Hematopoietic multipotent progenitor cell (in vitro differentiated cells): Measurements from ENCODE around the gene SUPT6H. TPM values are rescaled to one million over a fixed set of nuclear protein-coding genes. Genes with fewer than 3 reads are reported as not detected.
A peak's percentile ranks its signal among the peaks of the same experiment; 100 is the strongest.
"Not testable (repeated sequence)": the region's sequence is repeated elsewhere in the genome, so short reads cannot be mapped to it uniquely, and the experiment has no call there.

Experiments
- DNase-seq, 3 donors: peaks; one replicate each; pipeline ENCODE4 v3.0.0-alpha.2; 2011 to 2015; ENCODE audit warnings: low read depth in 2 of 3, low spot score in 2 of 3
- total RNA-seq: library from RNA; depleted of rRNA; stranded (reverse); fragments of >200 nt; gene quantifications from one replicate; pipeline ENCODE4 v1.2.3, GENCODE V29; 2012

The SUPT6H gene
- total RNA-seq, 1 donor, result 61.9 TPM

DNA sequence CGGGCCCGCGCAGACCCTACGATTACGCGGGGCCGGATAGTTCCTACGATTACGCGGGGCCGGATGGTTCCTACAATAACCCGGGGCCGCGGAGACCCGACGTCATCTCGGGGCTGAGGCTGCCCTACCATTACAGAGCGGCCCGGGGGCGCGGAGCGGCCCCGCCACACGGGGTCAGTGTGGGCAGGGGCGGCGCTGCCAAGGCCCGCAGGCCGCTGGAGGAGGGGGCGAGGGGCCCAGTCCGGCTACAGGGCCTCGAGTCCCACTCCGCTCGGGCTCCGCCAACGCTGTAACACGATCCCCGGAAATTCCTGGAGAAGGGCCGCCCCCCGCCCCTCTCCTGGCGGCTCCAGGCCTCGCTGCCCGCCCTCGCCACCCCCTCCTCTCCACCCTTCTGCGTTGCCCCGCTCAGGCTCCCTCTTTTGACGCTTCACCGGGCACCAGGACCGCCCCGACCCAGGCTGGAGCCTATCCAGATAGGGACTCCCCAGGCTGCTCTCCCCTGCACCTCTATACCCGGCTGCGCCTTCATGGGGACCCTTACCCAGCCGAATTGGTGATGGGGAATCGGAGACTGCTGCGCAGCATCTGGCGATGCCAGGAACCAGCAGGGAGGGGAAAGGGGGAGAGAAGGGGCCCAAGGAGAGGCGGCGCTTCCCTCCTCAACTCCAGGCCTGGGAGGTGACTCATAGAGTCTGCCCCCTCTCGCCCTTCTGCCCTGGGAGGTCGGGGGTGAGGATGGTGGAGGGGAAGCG lies 55.8 kb downstream of the SUPT6H start, which contains the start of gene RAB34:
RAB34 (minus strand) TSS at position 291 of the 755 bp plus-strand sequence. CDS start 602 bp downstream, outside the sequence.
- peak in 2 of 3 donors; percentile 79 to 84 for DNase-seq

DNA sequence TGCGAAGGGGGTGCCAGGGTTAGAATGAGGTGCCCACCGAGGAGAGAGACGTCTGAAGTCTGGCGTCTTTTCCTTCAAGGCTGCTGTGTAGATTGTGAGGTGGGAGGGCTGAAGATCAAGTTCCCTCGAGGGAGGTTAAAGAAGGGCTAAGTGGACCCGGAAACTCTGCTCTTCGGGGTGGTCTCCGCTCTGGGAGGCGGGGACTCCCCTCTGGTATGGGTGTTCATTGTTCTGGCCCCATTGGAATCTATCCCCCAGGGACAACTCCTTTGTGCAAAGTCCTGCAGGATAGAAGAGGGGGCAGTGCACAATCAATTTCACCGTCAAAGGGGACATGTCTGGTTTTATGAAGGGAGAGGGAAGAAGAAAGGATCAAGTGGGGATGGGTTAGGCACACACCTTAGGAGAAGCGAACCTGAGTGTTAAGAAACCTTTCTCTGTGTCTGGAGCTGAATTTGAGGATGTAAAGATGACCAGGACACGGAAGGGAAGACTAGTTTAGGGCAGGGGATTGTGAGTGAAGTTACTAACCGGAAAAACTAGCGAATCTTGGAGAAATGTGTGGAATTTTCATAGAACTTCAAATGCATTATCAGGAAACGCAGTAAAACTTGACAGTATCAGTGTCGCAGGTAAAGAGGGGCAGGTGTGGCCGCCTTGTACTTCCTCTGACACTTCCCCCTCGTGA lies 56.5 kb downstream of the SUPT6H start:
- DNase-seq, result no peak

DNA sequence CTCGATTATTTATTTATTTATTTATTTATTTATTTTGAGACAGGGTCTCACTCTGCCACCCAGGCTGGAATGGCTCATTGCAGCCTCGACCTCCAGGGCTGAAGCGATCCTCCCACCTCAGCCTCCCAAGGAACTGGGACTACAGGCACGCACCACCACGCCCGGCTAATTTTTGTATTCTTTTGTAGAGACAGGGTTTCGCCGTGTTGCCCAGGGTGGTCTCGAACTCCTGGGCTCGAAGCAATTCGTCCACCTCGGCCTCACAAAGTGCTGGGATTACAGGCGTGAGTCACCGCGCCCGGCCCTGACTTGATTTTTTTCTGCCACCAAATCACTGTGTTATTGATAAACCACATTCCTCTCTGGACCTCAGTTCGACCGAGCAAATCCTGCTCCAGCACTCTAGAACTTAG lies 57.0 kb downstream of the SUPT6H start:
- no peak for DNase-seq

DNA sequence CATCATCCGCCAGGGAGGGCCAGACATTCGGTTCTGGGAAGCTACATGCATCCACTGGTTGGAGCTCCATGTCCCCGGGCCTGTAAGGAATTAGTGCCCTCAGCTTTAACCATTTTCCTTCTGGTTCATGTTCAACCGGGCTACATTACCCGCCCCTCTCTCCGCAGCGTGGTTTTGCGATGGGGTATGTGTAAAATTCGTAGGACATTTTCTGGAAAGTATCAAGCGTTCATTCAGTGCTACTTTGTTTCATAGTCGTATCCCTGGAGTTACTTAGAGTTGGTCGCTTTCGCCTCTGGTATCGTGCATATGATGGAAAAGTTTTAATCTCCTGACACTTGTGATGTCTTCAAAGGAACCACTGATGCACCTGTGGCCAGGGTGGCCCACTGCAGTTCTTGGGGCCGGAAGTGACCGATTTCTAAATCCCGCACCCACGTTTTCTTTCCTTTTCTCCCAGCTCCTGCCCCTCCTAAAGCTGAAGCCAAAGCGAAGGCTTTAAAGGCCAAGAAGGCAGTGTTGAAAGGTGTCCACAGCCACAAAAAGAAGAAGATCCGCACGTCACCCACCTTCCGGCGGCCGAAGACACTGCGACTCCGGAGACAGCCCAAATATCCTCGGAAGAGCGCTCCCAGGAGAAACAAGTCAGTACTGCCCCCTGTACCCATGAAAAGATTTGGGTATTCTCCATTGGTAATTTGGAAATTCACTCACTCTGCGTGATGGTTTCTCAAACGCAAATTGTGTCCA lies 58.4 kb downstream of the SUPT6H start:
- DNase-seq, result no peak

DNA sequence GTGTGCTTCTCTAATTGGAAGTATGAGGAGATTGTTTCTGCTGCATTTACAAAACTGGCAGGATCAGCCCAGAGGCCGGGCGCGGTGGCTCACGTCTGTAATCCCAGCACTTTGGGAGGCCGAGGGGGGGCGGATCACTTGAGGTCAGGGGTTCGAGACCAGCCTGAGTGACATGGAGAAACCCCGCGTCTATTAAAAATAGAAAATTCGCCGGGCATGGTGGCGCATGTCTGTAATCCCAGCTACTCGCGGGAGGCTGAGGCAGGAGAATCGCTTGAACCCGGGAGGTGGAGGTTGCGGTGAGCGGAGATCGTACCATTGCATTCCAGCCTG lies 59.0 kb downstream of the SUPT6H start:
- not testable (repeated sequence) for DNase-seq

DNA sequence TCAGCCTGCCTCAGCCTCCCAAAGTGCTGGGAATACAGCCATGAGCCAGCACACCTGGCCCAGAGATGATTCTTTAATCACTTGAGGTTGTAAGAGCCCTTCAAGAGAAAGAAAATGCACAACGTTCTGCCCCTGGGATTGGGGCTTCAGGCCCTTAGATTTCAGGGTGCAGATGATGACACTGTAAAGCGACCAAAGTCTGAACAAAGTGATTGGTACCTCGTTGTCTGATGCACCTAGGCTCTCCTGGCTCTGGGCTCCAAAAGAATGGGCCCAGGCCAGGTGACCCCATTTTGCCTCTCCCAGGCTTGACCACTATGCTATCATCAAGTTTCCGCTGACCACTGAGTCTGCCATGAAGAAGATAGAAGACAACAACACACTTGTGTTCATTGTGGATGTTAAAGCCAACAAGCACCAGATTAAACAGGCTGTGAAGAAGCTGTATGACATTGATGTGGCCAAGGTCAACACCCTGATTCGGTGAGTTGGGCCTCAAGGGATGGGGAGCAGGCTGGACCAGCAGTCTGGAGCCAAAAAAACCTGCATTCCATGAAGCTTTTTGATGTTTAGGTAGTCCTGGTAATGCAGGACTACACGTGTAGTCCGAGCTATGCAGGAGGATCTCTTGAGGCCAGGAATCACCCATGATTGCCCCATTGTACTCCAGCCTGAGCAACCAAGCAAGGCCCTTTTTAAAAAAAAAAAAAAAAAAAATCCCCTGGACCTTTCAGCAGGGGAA lies 60.6 kb downstream of the SUPT6H start:
- no peak for DNase-seq

DNA sequence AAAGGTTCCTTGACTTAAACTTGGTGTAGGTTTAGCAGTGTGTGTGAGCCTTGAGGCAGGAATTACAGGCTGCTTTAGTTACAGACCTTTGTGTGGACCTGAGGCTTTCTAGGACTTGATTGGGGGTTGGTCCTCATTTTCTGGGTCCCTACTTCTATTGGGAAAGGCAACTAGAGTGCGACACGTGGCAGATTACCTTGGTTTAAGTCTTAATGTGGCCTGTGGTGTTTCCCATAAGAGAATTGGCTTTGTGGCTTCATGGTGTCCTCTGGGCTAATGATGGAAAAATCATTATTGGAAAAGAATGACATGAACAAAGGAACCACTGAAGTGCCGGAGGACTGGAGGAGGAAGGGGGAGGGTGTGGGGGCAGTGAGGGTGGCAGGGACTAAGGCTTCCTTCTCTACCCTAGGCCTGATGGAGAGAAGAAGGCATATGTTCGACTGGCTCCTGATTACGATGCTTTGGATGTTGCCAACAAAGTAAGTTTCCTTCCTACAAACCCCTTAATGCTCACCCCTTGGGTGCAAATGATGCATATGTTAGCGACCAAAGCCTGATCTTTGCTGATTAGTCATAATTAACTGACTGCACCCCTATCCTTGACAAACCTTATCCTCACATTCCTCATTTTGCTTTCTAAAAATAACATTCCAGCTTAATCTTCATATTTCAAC lies 61.3 kb downstream of the SUPT6H start:
- no peak for DNase-seq

DNA sequence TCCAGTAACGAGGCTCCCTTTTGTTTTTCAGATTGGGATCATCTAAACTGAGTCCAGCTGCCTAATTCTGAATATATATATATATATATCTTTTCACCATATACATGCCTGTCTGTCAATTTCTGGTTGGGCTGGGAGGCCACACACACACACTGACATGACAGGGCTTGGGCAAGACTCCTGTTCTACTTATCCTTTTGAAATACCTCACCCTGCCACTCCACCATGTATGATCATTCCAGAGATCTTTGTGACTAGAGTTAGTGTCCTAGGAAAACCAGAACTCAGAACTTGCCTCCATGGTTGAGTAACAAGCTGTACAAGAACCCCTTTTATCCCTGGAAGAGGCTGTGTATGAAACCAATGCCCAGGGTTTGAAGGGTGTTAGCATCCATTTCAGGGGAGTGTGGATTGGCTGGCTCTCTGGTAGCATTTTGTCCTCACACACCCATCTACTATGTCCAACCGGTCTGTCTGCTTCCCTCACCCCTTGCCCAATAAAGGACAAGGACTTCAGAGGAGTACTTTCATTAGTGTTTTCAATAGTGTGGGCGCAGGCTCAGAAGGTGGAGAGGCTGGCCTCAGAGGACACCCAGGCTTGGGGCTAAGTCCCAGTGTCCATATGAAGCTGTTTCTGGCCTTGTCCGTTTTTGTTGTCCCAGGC lies 62.0 kb downstream of the SUPT6H start:
- DNase-seq, result not testable (repeated sequence)

DNA sequence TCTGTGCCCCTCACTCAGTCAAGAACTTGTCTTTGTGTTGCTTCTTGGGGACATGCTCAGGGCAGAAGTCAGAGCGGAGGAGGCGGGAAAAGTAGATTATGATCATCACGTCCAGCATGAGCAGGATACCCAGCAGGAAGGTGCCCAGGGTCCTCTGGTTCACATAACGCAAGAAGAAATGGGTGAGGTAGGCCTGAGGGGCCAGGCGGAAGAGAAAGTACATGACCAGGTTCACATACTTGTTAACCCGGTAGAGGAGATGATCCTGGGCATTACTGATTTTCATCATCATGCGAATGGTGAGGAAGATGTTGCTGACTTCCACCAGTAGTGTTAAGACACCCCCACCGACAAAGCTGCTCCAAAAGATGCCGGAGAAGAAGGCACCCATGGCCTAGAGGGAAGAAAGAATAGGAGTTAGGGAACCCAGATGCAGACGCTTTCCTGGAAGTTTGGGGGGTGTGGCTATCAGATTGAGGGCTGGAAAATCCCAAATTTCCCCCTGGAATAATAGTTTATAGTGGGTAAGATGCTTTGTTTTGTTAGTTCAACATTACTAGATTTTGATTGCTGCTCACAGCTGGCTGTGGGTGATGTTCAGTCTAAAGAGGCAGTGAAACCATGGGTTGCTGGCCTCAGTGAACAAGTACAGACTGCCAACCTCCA lies 62.6 kb downstream of the SUPT6H start:
- no peak for DNase-seq

DNA sequence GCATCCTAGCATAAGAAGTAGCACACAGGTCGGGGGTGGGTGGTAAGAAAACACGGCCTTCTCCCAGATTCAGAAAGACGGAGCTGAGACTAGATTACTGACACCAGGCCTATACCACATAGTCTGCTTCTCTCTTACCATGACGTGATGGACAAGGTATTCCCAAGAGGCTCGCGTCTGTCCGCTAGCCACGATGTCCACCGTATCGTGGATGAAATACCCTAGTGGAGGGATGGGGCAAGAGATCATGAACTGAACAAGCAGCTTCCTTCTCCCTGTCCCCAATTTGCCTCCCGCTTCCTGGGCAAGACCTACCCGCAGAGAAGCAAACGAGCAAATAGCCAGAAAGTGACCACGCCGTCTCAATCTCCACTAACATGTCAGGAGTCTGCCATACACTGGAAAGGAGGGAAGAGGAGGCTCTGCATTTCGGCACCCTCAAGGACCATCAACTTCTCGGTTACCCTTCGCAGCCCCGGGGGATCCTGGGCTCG lies 63.2 kb downstream of the SUPT6H start:
- no peak for DNase-seq

DNA sequence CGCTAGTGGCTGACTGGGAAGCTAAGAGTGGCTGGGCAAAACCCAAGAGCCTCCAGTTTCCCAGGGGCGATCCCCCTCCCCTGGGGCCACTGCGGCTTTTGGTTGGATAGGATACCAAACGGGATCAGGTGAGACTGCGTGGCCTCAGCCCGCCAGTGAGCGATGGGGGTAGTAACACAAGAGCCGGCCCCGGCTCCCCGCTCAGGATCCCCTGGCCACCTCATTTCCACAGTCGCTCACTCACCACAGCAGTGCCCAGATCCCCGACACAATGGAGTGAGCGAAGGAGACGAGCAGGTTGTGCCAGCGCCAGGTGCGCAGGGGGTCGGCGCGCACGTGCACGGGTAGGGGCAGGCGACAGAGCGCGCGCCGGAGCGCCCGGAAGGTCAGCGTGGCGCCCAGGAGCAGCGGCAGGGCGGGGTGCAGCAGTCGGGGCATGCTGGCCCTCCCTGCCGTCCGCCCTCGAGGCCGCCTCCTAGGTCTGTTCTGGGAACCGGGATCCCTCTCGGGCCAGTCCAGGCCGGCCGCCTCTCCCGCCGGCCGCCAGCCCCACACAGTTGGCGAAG lies 63.7 kb downstream of the SUPT6H start:
- DNase-seq, result no peak

DNA sequence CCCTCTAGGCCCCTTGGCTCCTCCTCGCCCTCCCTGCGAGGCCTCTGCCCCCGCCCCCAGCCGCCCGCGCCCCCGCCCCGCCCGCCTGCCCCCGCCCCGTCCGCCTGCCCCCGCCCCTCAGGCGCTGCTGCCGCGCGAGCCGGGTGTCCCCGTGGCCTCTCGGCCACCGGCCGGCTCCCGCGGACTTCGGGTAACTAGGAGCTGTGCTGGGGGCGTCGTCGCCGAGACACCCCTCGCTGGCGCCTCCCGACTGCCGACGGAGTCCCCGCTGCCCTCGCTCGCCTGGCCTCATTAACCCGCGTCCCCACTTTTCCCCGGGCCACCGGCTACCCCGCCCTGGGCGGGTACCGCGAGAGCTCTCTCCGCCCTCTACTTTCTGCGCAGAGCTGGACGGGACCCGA lies 64.2 kb downstream of the SUPT6H start, which contains the start of gene TLCD1:
TLCD1 (minus strand) TSS at position 8 of the 401 bp plus-strand sequence. CDS start 136 bp downstream, outside the sequence.
- peak in 2 of 3 donors; percentile 73 to 81 for DNase-seq

DNA sequence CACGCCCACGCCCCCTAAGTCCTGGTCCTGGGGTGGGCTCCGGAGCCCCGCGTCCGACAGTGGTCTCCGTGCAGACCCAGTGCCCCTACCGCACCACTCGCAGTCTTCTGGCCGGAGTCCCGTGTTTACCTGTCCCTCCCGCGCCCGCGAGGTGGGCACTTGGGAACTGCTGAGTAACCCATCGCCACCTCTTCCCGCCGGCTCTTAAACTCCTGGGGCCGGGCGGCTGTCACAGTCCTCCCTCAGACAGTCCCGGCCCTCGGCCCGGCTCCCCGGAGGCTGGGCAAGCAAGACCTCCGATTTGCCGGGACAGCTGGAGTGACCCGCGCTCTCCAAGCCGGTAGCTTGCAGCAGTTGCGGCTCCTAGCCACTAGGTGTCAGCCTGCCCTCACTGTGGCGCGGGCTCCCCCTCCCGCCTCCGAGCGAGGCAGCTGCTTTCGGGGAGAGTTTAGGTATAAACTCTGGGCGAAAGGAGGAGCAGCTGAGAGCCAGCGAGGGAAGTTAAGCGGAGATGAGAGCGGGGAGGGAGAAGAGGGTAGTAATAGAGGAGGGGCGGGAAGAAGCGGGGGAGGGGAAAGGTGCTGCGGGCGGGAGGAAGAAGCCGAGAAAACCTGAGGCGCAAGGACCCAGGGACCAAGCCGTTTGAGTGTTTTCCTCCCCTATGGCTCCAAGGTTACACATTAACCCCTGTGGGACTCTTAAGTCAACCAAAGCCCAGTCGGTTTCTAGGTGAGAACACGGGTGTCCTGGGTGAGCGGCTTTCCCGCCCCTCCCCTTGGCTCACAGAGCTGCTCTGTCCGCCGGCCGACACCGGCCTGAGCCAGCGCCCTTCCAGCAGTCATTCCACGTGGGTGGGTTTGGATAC lies 64.9 kb downstream of the SUPT6H start:
- peak; percentile 84 to 94 (median 92) for DNase-seq

DNA sequence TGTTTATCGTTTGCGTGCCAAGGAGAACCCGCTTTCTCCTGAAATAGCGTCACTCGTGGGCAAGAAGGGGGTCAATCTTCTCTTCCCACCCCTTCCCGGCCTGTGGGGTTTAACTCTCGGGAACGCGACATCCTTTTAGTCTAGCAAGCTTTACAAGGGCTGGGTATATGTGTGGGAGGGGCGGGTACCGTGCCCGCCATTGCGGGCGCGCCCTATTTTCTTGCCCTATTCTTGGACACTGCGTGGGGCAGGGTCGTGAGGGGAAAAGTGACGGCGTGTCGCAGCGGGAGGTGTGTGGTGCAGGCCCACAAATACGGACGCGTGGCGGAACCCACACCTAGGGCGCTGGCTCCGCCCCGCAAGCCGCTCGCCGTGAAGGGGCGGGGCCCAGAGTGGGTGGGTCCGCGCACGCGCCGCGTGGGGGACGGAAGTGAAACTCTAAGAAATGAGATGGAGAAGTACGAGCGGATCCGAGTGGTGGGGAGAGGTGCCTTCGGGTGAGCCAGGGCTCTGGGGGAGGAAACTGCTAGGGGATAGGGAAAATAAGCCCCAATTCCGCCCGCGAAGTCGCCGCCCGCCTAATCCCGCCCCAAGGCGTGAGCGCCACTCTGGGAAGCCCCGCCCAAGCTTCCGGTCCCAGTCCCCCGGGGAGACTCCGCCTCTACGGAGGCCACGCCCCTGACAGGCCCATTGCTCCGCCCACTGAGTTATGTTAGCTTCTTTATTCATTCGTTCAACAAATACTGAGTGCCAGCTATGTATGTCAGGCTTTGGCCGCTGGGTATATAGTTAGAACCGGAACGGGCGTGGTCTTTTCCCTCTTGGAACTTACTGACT lies 66.6 kb downstream of the SUPT6H start, which contains the start of gene NEK8:
NEK8 (plus strand) TSS at position 425 of the 837 bp plus-strand sequence; CDS start at position 451, 26 bp downstream.
- peak; percentile 88 to 95 (median 92) for DNase-seq

DNA sequence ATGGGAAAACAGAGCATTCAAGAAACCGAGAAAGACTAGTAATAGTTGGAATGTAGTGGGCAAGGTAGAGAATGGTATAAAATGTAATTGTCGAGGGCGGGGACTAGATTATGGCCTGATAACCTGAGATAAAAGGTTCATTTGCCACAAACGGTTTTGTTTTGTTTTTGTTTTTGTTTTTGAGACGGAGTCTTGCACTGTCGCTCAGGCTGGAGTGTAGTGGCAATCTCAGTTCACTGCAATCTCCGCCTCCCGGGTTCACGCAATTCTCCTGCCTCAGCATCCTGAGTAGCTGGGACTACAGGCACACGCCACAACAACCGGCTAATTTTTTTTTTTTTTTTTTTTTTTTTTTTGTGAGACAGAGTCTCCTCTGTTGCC lies 67.9 kb downstream of the SUPT6H start:
- no peak for DNase-seq

DNA sequence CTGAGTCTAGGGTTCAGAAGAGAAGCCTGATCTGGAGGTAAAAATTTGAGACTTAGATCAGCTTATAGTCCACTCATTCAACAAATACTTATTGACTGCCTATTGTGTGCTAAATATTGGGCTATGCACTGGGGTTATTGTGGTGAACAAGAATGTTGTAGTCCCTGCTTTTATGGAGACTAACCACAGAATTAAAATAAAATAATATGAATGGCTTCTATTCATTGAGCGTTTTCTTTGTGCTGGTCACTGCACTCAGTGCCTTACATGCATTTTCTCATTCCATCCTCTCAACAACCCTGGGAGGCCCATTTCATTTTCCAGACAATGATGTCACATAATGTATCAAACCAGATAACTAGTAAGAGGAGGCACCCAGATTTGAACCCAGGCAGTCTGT lies 71.3 kb downstream of the SUPT6H start:
- no peak for DNase-seq
